ENCODE data around the gene ECT2.

DNA sequence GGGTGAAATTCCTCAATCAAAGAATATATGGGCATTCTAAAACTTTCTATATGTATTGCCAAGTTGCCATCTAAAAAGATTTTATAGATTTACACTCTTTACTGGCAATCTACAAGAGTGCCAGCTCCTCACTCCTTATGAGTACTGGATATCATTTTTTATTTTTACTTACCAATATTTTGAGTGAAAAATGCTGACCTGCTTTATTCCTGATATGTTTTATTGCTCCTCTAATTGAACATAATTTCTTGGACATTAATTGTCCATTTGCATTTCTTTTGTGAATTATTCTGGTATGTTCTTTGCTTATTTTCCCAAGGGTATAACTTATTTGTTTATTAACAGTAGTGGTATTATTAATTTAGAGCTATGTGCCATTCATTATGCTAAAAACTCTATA lies 96.8 kb downstream of the ECT2 start:
- TF ChIP-seq ARNT (IDR thresholded peaks at IDR 0.05) (no peak), TARDBP (IDR thresholded peaks at IDR 0.05) (no peak), FOXK2 (IDR thresholded peaks at IDR 0.05) (no peak), BHLHE40 (IDR thresholded peaks at IDR 0.05; ENCODE audit: borderline replicate concordance) (no peak), SP1 (IDR thresholded peaks at IDR 0.05) (no peak), ELF4 (IDR thresholded peaks at IDR 0.05) (no peak)

Data from HEK293T (cell line).